Thyroid gland (tissue), 4 donors: ENCODE measurements around the gene NOC4L. TPM values are rescaled to one million over a fixed set of nuclear protein-coding genes. Genes with fewer than 3 reads are reported as not detected.
"Not testable (repeated sequence)": the region's sequence is repeated elsewhere in the genome, so short reads cannot be mapped to it uniquely, and the experiment has no call there.

Source experiments
- DNase-seq, 2 donors: peaks; one replicate each; pipeline ENCODE4 v3.0.0-alpha.2; 2019
- H3K27ac ChIP-seq, 3 donors: fragments of 200-600 bp; sonication (generic); 1 replicate in 2 of 3; 2 replicates in 1 of 3; pipeline ENCODE4 v1.5.1; 2016 to 2019; ENCODE audit warnings: mild to moderate bottlenecking in 1 of 3, moderate library complexity in 1 of 3
- H3K27me3 ChIP-seq: fragments of 200-600 bp; sonication (generic); one replicate; pipeline ENCODE4 v1.5.1; 2019
- H3K36me3 ChIP-seq, 2 donors: fragments of 200-600 bp; sonication (generic); one replicate each; pipeline ENCODE4 v1.5.1; 2016 to 2019
- H3K4me1 ChIP-seq, 2 donors: fragments of 200-600 bp; sonication (generic); one replicate each; pipeline ENCODE4 v1.5.1; 2017 to 2019
- H3K4me3 ChIP-seq, 3 donors: fragments of 200-600 bp; sonication (generic); replicated peaks in 1 of 3; 1 replicate in 2 of 3; 2 replicates in 1 of 3; pipeline ENCODE4 v1.5.1; 2016; ENCODE audit warnings: mild to moderate bottlenecking in 1 of 3
- H3K9me3 ChIP-seq: fragments of 200-600 bp; sonication (generic); one replicate; pipeline ENCODE4 v1.5.1; 2017
- CTCF ChIP-seq, 6 experiments: fragments of 200-600 bp in 3 of 6; fragments of 450-650 bp in 3 of 6; sonication (generic) in 3 of 6; IDR thresholded peaks; one replicate each; pipeline ENCODE4 v1.5.1; 2016 to 2019; ENCODE audit warnings: antibody characterized with exemption in 6 of 6, mild to moderate bottlenecking in 2 of 6, inconsistent platforms in 1 of 6, moderate library complexity in 1 of 6
- POLR2A ChIP-seq, 2 donors: fragments of 450-650 bp; IDR thresholded peaks; one replicate each; pipeline ENCODE4 v1.6.1; 2017; ENCODE audit warnings: antibody characterized with exemption in 2 of 2, mild to moderate bottlenecking in 2 of 2, moderate library complexity in 1 of 2
- WGBS, 2 donors: methylation state at CpG; one replicate each; pipeline ENCODE4 v1.1.5; 2017; 5-methylcytosine and 5-hydroxymethylcytosine counted together
- intact Hi-C: fragments of 100-400 bp; cut with DNase I; formaldehyde crosslinking; loops from one replicate; pipeline ENCODE4 v1.15.1; 2023
- total RNA-seq, 4 donors: library from RNA; depleted of rRNA; stranded (reverse); fragments of >200 nt; gene quantifications; one replicate each; pipeline ENCODE4 v1.2.3, GENCODE V29; 2016

Gene NOC4L
- total RNA-seq, 4 donors from 2014 or later = 9.3 to 22.4 (median 10.1) TPM

GRCh38 chr12:132147423-132148367, 3.4 kb downstream of the NOC4L start:
- H3K4me3 ChIP-seq = no peak overlapping the region
- H3K27ac ChIP-seq = no peak overlapping the region
- TF ChIP-seq POLR2A (IDR thresholded peaks at IDR 0.05) (no peak), CTCF (IDR thresholded peaks at IDR 0.05) (no peak)
- 94 to 96% methylated on average over 18 to 19 of the region's 38 CpGs for whole genome bisulfite sequencing, 2 donors
- H3K36me3 ChIP-seq = no peaks in the 10 kb centered on the region
- peak in 1 of 2 donors; percentile 2 for DNase-seq
- H3K4me1 ChIP-seq = peaks cover 17% of the 10 kb centered on the region in 2 donors
- no peaks in the 10 kb centered on the region for H3K27me3 ChIP-seq
- intact Hi-C loops = loop anchor here (10.0 kb wide), 2 partner anchors 63 to 347 kb away; partner anchors contain the start of gene FBRSL1
- H3K9me3 ChIP-seq = no peaks in the 10 kb centered on the region

- no peaks in the 10 kb centered on the region for H3K9me3 ChIP-seq
- DNase-seq = no peak
- no peaks in the 10 kb centered on the region for H3K27me3 ChIP-seq
- intact Hi-C loops = loop anchor here (10.0 kb wide), 2 partner anchors 64 to 346 kb away; partner anchors contain the start of gene FBRSL1
- WGBS, 2 donors = 94 to 100% methylated on average over 8 to 22 of the region's 41 CpGs
- H3K27ac ChIP-seq = no peak overlapping the region
- TF ChIP-seq CTCF (IDR thresholded peaks at IDR 0.05) (no peak), POLR2A (IDR thresholded peaks at IDR 0.05) (no peak)
- no peaks in the 10 kb centered on the region for H3K36me3 ChIP-seq
- H3K4me3 ChIP-seq = no peak overlapping the region
- H3K4me1 ChIP-seq = peaks cover 9% of the 10 kb centered on the region in 2 donors
These were observed 4.2 kb downstream of the NOC4L start for GRCh38 chr12:132148368-132149045.

- not testable (repeated sequence) for H3K27me3 ChIP-seq, DNase-seq, H3K27ac ChIP-seq, H3K36me3 ChIP-seq, H3K9me3 ChIP-seq, H3K4me3 ChIP-seq
- H3K4me1 ChIP-seq = peaks cover 8 to 16% of the 10 kb centered on the region in 2 donors
- intact Hi-C loops = loop anchor here (10.0 kb wide), 2 partner anchors 65 to 345 kb away; partner anchors contain the start of gene FBRSL1
- WGBS, 2 donors = 100% methylated on average over 4 of the region's 32 CpGs; no CpG with 5 or more reads in 1 of the 2 donors
These were observed 5.3 kb downstream of the NOC4L start for GRCh38 chr12:132149526-132149925.

- no peaks in the 10 kb centered on the region for H3K9me3 ChIP-seq
- no peaks in the 10 kb centered on the region for H3K27me3 ChIP-seq
- H3K4me3 ChIP-seq = no peak overlapping the region
- peaks cover 0 to 8% of the 10 kb centered on the region in 2 donors for H3K4me1 ChIP-seq
- intact Hi-C loops = loop anchor here (5.0 to 10.0 kb wide), 3 partner anchors 192 to 464 kb away; partner anchors contain the start of genes LRCOL1 and P2RX2
- WGBS, 2 donors = 85 to 93% methylated on average over 3 to 5 of the region's 6 CpGs
- no peak overlapping the region for H3K27ac ChIP-seq
- TF ChIP-seq POLR2A (IDR thresholded peaks at IDR 0.05) (no peak), CTCF (IDR thresholded peaks at IDR 0.05) (no peak)
- H3K36me3 ChIP-seq = no peaks in the 10 kb centered on the region
- DNase-seq = peak in 1 of 2 donors; percentile 0
These were observed 6.5 kb downstream of the NOC4L start for GRCh38 chr12:132150780-132151144.

- intact Hi-C loops = loop anchor here (5.0 to 10.0 kb wide), 3 partner anchors 191 to 464 kb away; partner anchors contain the start of genes LRCOL1 and P2RX2
- 97% methylated on average over 15 to 30 of the region's 36 CpGs for WGBS, 2 donors
- no peaks in the 10 kb centered on the region for H3K36me3 ChIP-seq
These were observed 7.0 kb downstream of the NOC4L start for GRCh38 chr12:132151145-132151765.

More at GRCh38 chr12:132151145-132151765, 7.0 kb downstream of the NOC4L start:
- TF ChIP-seq POLR2A (IDR thresholded peaks at IDR 0.05) (no peak), CTCF (IDR thresholded peaks at IDR 0.05) (no peak)
- peaks cover 0 to 8% of the 10 kb centered on the region in 2 donors for H3K4me1 ChIP-seq
- no peak overlapping the region for H3K4me3 ChIP-seq
- DNase-seq = no peak
- H3K9me3 ChIP-seq = no peaks in the 10 kb centered on the region
- H3K27ac ChIP-seq = no peak overlapping the region
- no peaks in the 10 kb centered on the region for H3K27me3 ChIP-seq
